Cerebellar nuclear complex (tissue), 1 donor: ENCODE measurements around the gene BACE2.
"Not testable (repeated sequence)": the region's sequence is repeated elsewhere in the genome, so short reads cannot be mapped to it uniquely, and the experiment has no call there.

Experiments
- DNase-seq, 2 experiments: peaks; one replicate each; lab custom pipeline; 2025; lab: John Stamatoyannopoulos, UW

Gene BACE2

DNA sequence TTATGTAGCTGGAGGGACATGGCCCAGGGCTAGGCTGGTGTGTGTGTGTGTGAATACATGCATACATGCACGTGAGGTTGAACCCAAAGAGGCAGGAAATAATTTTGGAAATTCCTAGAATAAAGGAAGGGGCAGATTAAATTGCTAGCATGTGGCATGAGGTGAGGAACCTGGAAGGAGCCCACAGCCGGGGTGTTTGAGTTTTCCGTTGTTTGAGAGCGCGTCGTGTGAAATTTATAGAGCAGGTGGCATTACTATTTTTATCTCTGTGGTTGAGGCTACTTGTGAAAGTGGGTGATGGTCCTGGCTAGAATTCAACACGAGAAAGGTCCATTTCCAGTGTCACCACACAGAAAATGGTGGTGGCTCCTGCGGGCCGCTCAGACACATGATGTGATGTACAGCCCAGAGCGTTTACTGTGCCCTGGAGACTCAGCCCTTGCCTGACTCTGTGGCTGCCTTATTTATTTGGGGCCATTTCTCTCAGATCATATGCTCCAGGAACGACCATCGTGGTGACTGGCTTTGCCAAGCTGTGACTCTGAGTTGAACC, 48.0 kb downstream of the BACE2 start:
- no peak for DNase-seq

DNA sequence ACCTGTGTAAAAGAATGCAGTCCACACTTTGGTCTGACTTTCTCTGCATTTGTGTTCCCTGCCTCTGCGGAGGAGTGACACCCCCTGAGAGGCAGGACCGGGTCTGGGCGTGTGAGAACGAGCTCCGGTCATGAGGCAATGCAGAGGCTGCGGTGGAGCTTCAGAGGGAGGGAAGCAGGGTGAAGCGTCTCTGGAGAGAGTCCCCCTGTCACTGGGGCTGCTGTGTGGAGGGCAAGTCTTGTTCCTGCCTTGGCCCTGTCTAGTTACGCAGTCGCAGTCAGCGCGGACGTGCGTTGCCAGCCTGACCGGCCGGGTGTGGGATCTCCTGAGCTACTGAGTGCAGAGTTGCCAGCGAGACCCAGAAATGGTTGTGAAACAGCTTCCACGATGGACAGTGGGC, 48.5 kb downstream of the BACE2 start:
- no peak for DNase-seq

DNA sequence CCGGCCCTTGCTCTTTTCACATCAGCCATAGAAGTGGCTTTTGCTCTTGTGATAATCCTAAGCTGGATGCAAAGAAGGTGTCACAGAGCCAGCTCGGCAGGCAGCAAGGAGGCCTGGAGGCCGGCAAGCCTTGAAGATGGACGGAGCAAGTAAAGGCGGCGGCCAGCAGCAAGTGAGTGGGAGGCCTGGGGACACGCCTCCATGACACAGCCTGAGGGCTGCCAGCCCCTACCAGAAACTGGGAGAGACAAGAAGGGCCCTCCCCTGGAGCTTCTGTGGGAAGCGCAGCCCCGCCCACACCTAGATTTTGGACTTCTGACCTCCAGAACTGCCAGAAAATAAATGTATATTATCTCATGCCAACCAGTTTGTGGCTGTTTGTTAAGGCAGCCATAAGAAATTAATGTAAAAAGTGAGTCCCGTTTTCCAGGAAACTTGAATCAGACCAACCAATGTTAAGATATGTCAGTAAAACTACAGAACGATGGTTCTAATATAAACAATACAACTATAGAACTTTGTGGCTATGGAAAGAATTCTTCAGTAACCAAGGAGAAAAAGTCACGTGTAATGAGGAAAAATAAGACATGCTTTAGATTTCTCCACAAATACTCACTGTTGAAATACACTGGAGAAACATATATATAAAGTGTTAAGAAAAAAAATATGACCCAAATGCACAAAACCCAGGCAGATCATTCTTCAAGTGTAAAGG, 49.9 kb downstream of the BACE2 start:
- DNase-seq: no peak

DNA sequence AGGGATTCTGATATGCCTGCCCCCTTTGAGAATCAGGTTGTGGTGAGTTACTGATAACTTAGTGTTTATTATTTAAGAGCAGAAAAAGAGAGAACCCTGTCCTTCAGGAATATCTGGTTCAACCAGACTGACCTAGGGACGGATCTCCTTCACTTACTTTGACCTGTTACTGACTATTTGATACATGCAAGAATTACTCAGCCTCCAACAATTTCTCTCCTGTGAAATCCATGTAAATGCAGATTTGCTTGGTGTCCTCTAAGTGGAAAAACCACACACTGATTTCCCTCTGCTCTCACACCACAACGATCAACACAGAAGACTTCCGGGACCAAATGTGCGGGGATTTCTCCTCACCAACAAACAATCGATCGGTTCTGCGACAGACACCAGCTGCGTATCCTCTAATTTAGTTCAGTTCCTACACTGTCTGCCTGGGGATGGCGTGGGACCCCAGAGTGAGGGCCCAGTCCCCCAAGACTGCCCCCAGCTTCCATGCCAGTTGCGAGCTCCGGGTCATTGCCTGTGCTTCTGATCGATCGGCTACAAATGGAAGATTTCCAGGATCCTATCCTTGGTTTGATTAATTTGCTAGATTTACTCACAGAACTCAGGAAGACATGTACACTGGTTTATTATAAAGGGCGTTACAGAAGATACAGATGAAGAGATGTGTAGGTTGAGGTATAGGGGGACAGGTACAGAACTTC, 51.7 kb downstream of the BACE2 start:
- DNase-seq: no peak

DNA sequence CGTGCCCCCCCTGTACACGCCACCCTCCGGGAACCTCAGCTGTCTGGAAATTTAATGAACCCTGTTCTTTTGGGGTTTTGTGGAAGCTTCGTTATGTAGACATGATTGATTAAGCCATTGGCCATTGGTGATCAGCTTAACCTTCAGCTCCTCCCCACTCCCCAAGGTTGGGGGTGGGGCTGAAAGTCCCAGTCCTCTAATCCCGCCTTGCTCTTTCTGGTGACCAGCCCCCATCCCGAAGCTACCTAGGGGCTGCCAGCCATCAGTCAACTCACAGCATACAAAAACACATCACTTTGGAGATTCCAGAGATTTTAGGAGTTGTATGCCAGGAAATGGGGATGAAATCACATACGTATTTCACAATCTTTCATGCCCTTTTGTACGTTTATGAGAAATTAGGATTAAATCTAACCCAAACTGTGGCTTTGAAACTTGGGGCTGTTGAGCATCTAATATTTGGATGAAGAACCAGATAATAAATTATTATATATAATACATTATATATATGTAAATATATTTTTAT, 52.3 kb downstream of the BACE2 start:
- DNase-seq: no peak

DNA sequence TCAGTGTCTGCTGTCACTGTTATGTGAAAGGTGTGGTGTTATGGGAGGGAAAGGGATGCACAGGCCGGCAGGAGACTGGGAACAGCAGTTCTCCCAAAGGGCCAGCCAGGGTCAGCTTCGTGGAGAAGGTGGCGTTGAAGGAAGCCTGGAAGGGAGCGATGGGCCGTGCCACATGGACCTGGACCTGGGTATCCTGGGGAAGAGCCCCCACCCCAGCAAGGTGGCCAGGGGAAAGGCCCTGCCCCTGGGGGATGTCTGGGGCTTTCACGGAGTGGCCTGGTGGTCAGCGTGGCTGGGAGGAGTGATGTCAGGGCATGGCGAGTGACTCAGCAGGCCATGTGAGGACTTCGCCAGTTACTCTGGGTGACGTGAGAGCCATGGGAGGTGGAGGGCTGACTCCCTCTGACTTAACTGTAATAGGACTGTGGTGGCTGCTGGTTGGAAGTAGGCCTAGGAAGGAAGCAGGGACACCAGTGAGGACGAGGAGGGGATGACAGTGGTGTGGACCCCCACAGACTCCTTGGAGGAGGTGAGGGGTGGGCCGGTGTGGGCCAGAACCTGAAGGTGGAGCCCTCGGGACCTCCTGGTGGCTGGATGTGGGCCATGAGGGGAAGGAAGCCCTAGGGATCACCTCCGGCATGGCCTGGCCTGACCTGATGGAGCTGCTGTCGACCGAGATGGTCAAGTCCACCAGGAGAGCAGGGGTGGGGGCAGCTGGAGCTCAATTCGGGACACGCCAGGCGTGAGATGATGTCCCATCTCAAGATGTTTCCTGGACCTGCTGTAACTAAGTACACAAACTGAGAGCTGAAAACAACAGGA, 54.5 kb downstream of the BACE2 start:
- DNase-seq: no peak

DNA sequence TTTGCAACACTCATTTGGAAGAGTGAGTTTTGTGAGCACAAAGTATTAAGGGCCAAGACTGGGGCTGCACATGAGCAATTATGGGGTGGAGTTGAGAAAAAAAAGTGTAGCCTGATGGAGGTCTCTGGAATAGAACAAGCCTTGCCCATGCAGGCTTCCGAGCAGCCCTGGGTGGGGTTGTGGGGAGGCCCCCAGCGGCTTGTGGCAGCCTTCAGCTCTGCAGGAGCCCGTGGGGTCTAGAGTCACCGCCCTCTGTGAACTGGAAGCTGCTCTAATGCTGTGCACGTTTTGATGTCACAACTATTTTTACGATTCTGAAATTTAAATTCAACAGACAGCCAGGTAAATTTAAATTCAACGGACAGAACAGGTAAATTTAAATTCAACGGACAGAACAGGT, 58.9 kb downstream of the BACE2 start:
- DNase-seq: no peak

DNA sequence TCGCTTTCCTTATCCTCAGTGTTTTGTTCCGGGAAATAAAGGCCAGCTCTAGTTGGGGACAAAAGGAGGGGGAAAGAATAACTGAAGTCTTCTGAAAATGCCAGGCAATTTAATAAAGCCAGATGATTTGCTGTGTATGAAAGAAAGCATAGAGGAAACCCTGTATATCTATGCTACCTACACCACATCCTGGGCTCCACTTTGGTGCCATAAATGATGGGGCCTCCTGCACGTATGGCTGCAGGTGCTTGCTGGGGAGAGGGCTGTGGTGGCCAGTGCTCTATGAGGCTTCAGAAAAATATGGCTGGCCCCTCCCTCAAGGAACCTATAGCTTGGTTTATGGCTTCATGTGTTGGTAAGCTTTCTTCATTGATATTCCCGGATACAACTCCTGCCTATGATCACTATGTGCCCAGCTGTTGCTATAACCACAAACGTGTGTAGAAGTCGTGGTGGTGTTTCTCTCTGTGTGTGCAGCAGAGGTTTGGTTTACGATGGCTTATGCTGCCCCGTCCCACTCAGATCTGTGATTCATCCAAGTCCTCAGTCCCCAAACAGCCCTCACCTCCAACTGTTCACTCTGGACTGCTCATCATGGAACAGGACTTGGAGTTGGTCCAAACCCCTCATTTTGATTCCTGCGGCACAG, 59.5 kb downstream of the BACE2 start:
- no peak for DNase-seq

DNA sequence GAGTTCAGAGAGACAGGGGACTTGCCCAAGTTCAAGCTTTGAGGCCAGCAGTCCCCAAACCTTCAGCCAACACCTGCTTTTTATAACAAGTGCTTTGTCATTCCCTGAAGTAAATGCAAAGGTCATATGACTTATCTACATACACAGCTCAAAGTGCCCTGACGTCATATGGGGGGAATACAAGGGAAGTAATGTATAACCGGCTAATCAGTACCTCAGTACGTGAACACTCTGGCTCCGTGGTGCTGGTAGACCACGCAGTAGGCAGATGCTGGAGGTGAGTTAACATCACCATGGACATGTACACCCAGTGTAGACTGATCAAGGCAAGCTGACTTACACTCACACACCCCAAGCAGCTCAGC, 60.0 kb downstream of the BACE2 start:
- no peak for DNase-seq

DNA sequence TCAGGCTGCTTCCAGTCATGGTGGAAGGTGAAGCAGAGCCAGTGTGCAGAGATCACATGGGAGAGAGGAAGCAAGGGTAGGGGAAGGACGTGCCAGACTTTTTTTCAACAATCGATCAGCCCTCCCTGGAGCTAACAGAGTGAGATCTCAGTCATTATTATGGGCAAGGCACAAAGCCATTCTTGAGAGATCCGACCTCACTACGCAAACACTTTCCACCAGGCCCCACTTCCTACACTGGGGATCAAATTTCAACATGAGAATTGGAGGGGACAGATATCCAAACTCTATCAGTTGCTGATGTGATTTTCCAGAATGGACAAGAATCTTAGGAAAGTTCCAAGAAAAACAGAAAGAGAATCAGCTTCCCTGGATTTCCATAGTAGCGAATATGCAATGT, 60.5 kb downstream of the BACE2 start:
- no peak for DNase-seq

DNA sequence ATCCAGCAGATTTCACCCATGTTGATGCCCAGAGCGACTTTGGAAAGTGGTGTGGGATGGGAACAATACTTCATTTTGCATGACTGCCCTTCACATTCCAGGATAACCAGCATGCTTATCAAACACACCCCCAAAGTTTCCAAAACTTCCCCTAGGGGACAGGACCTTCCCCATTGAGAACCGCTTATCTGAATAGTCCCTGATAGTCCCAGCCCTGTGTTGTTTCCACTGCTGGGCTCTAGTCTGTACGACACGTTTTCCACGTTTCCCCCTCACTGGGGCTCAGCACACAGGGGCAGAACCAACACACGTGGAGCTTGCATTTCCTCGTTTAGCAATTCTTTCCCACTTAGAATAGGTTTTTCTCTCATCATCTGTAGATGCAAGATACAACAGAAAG, 61.0 kb downstream of the BACE2 start:
- DNase-seq: no peak

DNA sequence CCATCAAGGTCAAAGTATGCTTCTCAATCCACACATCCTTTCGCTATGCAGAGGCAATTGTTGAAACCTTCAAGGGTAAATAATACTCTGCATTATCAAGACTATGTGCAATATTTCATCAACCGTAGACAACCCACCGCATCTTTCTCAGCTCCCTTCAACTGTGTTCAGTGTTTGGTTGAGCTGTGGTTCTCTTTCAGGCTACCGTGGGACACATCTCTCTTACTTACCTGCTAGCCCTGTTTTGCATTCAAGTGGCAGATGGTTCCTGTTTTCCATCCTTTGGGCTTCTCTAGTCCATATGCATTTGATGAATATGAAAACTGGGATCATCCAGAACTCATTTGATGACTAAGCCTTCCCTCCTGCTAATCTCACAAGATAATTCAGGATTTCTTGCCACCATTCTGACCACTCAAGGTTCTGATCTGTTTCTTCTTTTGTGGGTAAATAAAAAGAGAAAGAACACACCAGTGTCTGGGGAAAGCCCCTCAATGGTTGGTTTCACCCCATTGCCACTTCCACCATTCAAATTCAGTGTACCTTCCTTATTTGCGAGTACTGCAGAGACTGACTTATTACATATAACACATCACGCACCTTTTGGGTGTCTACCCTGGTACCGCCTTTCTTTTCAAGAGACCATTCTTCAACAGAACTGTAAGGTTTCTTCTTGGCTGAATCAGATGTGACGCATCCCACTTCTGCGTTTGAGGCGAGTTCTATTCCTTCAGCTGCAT, 61.7 kb downstream of the BACE2 start:
- DNase-seq: no peak

DNA sequence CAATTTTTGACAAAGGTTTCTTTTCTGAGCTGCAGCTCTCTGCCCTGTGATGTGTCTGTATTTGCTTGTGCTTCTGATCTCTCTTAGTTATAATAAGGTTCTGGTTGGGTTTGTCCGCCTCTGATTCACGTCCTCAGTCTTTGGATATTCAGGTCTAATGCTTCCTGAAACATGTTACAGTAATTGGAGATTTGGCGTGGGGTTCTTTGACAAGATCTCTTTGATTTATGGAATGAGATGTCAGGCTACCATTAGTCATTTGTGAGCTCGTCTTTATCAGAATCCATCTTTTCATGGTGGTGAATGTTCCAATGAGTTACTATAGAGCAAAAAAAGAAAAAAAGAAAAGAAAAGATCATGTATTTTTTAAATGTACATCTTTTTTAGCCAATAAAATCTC, 62.5 kb downstream of the BACE2 start:
- DNase-seq: no peak

DNA sequence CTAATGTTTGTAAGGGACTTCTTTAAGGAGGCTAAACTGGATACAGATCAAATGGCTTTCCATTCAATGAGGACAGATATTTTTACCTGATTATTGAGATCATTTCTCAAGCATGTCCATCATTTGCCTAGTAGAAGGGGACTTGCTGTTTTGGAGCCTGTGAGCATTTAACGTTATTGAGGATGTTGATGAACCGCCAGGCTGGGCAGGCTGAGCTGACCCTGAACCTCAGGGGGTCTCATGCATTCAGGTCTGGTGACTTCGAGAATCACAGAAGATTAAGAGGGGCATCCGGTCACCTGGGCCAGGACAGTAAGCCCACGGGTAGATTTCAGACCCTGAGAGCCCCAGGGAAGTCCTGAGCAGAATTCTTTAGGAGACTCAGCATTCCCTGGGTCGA, 63.1 kb downstream of the BACE2 start:
- no peak for DNase-seq

DNA sequence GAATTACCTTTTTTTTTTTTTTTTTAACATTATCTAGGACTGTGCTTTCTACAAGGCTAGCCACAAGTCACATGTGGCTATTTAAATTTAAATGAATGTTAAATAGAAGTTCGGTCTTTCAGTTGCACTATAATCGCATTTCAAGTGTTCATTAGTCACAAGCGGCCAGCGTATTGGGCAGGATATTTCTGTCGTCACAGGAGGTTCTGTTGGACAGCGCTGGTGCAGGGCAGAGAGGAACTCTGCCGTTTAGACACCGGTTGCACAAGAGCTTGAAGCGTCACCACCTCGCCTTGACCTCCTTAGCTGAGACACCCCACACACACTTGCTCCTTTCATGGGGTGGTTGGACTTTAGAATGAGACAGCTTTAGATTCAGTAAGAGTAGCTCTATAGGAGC, 64.1 kb downstream of the BACE2 start:
- DNase-seq: no peak

DNA sequence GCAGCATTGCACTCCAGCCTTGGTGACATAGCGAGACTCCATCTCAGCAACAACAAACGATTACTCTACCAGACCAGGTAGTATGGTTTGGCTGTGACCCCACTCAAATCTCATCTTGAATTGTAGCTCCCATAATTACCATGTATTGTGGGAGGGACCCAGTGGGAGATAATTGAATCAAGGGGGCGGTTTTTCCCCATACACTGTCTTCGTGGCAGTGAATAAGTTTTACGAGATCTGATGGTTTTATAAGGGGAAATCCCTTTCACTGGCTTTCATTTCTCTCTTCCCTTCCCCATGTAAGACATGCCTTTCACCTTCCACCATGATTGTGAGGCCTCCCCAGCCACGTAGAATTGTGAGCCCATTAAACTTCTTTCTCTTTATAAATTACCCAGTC, 66.0 kb downstream of the BACE2 start:
- DNase-seq: no peak

DNA sequence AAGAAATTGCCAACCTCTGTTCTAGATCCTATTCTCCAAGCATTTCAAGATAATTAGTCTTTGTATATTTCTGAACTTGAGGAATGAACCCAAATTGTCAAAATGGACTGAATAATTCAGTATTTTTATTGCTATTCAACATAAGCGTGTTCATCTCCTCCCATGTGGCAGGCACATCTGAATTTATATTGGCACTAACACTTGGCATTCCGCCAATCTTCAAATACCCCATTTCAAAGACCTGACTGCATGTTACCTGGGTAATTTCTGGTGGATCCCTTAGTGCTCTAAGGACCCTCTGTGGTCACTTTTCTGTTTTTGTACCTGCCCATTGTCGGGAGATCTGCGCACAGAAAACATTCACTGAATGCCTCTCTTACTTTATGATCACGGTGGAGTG, 66.6 kb downstream of the BACE2 start:
- DNase-seq: no peak

DNA sequence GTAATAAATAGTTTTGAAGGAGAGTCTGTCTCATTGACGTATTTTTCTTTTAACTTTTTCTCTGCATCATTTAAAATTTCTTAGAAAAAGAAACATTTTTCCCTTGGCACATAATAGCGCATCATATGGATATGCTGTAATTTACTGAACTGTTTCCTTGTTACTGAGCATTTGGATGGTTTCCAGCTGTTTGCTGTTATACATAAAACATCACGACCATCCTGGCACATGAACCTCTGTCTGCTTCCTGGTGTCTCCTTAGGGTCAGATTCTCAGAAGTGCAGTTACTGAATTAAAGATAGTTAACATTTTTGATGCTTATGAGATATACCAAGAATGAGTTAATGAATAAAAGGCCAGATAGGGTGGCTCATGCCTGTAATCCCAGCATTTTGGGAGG, 67.2 kb downstream of the BACE2 start:
- DNase-seq: no peak

DNA sequence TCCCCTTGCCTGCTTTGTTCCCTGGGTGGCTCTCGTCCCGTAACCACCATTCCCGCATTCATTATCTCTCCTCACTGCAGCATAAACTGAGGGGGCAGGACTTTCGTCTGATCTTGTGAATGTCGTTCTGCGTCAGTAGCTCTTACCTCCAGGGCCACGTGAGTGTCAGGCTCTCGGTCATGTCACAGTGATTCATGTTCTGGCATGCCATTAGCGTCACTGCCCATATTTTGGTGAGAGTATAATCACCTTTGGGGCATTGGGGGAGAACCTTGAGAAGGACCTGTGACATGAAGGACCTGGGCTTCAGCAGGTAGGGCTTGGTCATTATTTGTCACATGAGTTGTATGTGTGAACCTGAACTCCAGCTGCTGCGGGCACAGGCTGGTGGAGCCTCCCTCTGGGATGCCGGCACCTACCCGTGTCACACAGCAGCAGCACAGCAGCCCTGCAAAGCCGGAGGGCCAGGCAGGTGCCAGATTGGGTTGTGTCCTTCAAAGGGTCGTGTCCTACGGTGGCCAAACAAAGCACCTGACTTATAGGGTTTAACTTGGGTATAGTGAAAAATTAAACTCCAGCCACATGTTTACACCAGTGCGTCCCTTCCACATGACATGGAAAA, 68.5 kb downstream of the BACE2 start:
- no peak for DNase-seq

DNA sequence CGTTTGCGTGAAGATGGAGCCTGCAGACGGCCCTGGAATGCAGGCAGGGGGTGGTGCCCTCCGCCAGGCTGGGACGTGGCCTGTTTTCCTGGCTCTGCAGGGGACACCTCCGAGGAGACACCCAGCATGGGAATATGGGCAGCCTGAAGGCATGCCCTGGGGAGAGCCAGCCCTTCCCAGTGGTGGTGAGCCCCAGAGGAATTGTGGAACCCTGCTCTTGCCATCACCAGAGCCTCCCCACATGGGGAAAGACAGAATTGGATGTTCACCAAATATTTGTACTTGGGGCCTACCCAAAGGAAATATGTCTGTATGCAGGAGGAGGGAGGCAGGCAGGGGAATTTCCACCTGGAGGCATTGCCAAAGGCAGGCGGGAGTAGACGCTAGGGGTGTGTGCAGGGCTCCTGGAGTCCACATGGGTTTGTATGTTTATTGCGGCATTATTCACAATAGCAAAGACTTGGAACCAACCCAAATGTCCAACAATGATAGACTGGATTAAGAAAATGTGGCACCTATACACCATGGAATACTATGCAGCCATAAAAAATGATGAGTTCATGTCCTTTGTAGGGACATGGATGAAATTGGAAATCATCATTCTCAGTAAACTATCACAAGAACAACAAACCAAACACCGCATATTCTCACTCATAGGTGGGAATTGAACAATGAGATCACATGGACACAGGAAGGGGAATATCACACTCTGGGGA, 70.3 kb downstream of the BACE2 start:
- DNase-seq: not testable (repeated sequence)
